Activated B cell treated with CpG ODN at 0.5 μM for 24 hours (primary cell): ENCODE results near the gene OR1S1. TPM values are rescaled to one million over a fixed set of nuclear protein-coding genes. Genes with fewer than 3 reads are reported as not detected.

Experiments
- ATAC-seq: fragments of 200-7000 bp; cut with Tn5 transposase; one replicate; pipeline ENCODE4 v1.10.0; 2021; ENCODE audit warnings: low read depth, mild to moderate bottlenecking, moderate library complexity
- CTCF ChIA-PET: fragments of 350-600 bp; sonication (Branson Sonifier 250); formaldehyde crosslinking; loops from one replicate; lab custom pipeline; 2021; ENCODE audit warnings: antibody characterized with exemption; lab: Charles Lee
- POLR2A ChIA-PET: fragments of 350-600 bp; sonication (Branson Sonifier 250); formaldehyde crosslinking; loops from one replicate; lab custom pipeline; 2021; ENCODE audit warnings: antibody characterized with exemption; lab: Charles Lee
- DNase-seq: peaks from one replicate; pipeline ENCODE4 v3.0.0; 2022
- H3K27ac Mint-ChIP-seq: one replicate; pipeline ENCODE4 v1.8.0; 2020; ENCODE audit warnings: mixed read lengths
- H3K27me3 Mint-ChIP-seq: one replicate; pipeline ENCODE4 v1.8.0; 2021; ENCODE audit warnings: mixed read lengths
- H3K36me3 Mint-ChIP-seq: one replicate; pipeline ENCODE4 v1.8.0; 2021; ENCODE audit warnings: low read depth, mixed read lengths
- H3K4me1 Mint-ChIP-seq: one replicate; pipeline ENCODE4 v1.8.0; 2021; ENCODE audit warnings: mixed read lengths
- H3K4me3 Mint-ChIP-seq: one replicate; pipeline ENCODE4 v1.8.0; 2020; ENCODE audit warnings: mild to moderate bottlenecking, mixed read lengths
- H3K9me3 Mint-ChIP-seq: one replicate; pipeline ENCODE4 v1.8.0; 2020; ENCODE audit warnings: mixed read lengths
- intact Hi-C: fragments of 100-400 bp; cut with micrococcal nuclease; formaldehyde crosslinking; loops from one replicate; pipeline ENCODE4 v1.15.1; 2024
- total RNA-seq: library from RNA; stranded (reverse); gene quantifications from 2 replicates; pipeline ENCODE4 v1.2.3, GENCODE V29; 2022
- TF ChIP-seq, protein P1 (sequence below): fragments of 200-600 bp; IDR thresholded peaks from one replicate; pipeline ENCODE4 v1.8.0; 2022; ENCODE audit warnings: antibody characterized with exemption, mild to moderate bottlenecking

OR1S1 gene
- total RNA-seq, 1 donor from 2014 or later: not detected

DNA sequence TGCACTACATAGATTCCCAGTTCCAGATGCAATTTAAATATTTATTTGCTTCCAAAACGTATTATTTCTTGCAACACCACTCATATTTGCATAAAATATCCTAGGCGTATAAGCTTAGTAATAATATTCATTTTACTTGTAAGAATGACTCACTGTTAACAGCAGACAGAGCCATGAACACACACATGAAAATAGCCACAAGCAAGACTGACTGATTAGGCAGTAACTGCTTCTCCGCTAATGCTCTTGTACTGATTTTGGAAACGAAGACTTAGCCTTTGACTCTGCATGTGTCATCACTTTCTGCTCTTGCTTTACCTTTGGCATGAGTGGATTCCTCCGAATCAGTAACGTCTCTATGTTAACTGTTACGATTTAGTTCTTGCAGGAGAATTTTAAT, 10.2 kb downstream of the OR1S1 start:
- Mint-ChIP-seq H3K27ac (no peak overlapping the region), H3K4me1 (no peaks in the 10 kb centered on the region), H3K9me3 (no peaks in the 10 kb centered on the region), H3K27me3 (peaks cover 5% of the 10 kb centered on the region), H3K36me3 (no peaks in the 10 kb centered on the region), H3K4me3 (no peak overlapping the region)
- TF ChIP-seq, protein P1, sequence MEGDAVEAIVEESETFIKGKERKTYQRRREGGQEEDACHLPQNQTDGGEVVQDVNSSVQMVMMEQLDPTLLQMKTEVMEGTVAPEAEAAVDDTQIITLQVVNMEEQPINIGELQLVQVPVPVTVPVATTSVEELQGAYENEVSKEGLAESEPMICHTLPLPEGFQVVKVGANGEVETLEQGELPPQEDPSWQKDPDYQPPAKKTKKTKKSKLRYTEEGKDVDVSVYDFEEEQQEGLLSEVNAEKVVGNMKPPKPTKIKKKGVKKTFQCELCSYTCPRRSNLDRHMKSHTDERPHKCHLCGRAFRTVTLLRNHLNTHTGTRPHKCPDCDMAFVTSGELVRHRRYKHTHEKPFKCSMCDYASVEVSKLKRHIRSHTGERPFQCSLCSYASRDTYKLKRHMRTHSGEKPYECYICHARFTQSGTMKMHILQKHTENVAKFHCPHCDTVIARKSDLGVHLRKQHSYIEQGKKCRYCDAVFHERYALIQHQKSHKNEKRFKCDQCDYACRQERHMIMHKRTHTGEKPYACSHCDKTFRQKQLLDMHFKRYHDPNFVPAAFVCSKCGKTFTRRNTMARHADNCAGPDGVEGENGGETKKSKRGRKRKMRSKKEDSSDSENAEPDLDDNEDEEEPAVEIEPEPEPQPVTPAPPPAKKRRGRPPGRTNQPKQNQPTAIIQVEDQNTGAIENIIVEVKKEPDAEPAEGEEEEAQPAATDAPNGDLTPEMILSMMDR: no peak
- no peak for ATAC-seq
- intact Hi-C loops: no loop called here
- ChIA-PET POLR2A (no interaction called here), CTCF (no interaction called here)
- no peak for DNase-seq

DNA sequence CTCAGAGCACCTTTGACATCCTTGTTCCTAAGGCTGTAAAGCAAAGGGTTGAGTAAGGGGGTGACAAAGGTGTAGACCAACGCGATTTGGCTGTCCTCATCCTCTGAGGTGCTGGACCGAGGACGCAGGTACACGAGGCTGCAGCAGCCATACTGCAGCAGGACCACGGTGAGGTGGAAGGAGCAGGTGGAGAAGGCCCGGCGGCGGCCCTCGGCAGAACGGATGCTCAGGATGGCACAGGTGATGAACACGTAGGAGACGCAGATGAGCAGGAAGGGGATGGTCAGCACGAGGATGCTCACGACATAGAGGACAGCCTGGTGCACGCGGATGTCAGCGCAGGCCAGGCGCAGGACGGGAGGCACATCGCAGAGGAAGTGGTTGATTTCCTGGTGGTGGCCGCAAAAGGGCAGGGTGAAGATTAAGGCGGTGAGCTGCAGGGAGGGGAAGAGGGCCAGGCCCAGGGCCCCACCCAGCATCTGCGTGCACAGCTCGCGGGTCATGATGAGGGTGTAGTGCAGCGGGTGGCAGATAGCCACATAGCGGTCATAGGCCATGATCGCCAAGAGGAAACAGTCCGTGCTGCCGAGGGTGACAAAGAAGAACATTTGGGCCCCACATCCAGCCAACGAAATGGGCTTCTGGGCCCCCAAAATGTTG, 15.6 kb downstream of the OR1S1 start:
- peaks cover 2% of the 10 kb centered on the region for H3K9me3 Mint-ChIP-seq
- POLR2A ChIA-PET: no interaction called here

DNA sequence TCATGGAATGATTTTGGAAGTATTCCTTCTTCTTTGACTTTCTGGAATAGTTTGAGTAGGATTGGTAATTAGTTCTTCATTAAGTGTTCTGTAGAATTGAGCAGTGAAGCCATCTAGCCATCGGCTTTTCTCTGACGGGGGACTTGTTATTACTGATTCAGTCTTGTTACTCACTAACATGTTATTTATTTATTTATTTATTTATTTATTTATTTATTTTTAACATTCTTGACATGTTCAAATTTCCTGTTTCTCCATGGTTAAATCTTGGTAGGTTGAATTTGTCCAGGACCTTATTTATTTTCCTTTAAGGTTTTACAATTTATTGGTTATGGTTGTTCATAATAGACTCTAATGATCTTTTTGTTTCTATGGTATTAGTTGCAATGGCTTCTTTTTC, 31.4 kb downstream of the OR1S1 start:
- Mint-ChIP-seq H3K36me3 (no peaks in the 10 kb centered on the region), H3K4me3 (no peak overlapping the region), H3K9me3 (peaks cover 6% of the 10 kb centered on the region), H3K4me1 (no peaks in the 10 kb centered on the region), H3K27ac (no peak overlapping the region), H3K27me3 (peaks cover 4% of the 10 kb centered on the region)
- TF ChIP-seq, protein P1: no peak
- no peak for DNase-seq
- no peak for ATAC-seq
- ChIA-PET CTCF (no interaction called here), POLR2A (no interaction called here)
- intact Hi-C loops: no loop called here

More for the DNA sequence above, 15.6 kb downstream of the OR1S1 start:
- no peak overlapping the region for H3K4me3 Mint-ChIP-seq
- no peaks in the 10 kb centered on the region for H3K4me1 Mint-ChIP-seq
- intact Hi-C loops: no loop called here
- H3K36me3 Mint-ChIP-seq: no peaks in the 10 kb centered on the region
- ATAC-seq: no peak
- CTCF ChIA-PET: no interaction called here
- H3K27ac Mint-ChIP-seq: no peak overlapping the region
- peaks cover 10% of the 10 kb centered on the region for H3K27me3 Mint-ChIP-seq
- DNase-seq: no peak
- TF ChIP-seq, protein P1: no peak

DNA sequence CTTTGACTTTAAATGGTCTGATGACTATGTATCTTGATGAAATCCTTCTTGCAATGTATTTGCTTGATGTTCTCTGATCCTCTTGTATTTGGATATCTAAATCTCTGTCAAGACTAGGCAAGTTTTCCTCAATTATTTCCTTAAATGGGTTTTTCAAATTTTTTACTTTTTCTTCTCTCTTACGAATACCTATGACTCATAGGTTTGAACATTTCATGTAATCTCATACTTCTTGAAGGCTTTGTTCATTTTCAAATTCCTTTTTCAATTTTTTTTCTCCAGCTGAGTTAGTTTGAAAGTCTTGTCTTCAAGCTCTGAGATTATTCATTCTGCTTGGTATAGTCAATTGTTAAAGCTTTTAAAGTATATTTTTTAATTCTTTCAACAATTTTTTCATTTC, 42.4 kb downstream of the OR1S1 start:
- Mint-ChIP-seq H3K36me3 (no peaks in the 10 kb centered on the region), H3K27ac (no peak overlapping the region), H3K4me3 (no peak overlapping the region), H3K4me1 (no peaks in the 10 kb centered on the region), H3K9me3 (peaks cover 18% of the 10 kb centered on the region), H3K27me3 (no peaks in the 10 kb centered on the region)
- intact Hi-C loops: no loop called here
- ChIA-PET POLR2A (no interaction called here), CTCF (no interaction called here)
- no peak for ATAC-seq
- no peak for DNase-seq
- TF ChIP-seq, protein P1: no peak

DNA sequence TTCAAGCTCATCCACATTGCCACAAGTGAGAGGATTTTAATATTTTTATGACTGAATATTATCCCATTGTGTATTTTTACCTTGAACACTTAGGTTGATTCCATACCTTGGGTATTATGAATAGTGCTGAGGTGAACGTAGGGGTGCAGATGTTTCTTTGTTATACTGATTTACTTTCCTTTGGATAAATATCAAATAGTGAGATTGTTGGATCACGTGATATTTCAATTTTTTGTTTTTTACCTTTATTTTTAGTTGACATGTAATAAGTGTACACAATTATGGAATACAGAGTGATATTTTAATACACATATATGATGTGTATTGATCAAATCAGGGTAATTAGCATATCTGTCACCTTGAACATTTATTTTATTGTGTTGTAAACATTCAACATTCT, 47.5 kb downstream of the OR1S1 start:
- no peak overlapping the region for H3K27ac Mint-ChIP-seq
- no peaks in the 10 kb centered on the region for H3K27me3 Mint-ChIP-seq
- intact Hi-C loops: no loop called here
- no peaks in the 10 kb centered on the region for H3K36me3 Mint-ChIP-seq
- TF ChIP-seq, protein P1: no peak
- ATAC-seq: no peak
- H3K9me3 Mint-ChIP-seq: peaks cover 12% of the 10 kb centered on the region
- H3K4me1 Mint-ChIP-seq: no peaks in the 10 kb centered on the region
- no peak for DNase-seq
- ChIA-PET CTCF (no interaction called here), POLR2A (no interaction called here)
- no peak overlapping the region for H3K4me3 Mint-ChIP-seq

Other genes with a start within 250 kb of the OR1S1 start
- gene OR9Q1, start 188.8 kb upstream of the OR1S1 start, total RNA-seq: not detected in 2 replicates
- not detected in 2 replicates for gene OR6Q1, start 181.8 kb upstream of the OR1S1 start, total RNA-seq
- gene OR9I1, start 87.2 kb upstream of the OR1S1 start, total RNA-seq: not detected in 2 replicates
- not detected in 2 replicates for gene OR9Q2, start 23.6 kb upstream of the OR1S1 start, total RNA-seq
- not detected in 2 replicates for gene OR1S2, start 8.6 kb upstream of the OR1S1 start, total RNA-seq
- gene OR10Q1, start 16.2 kb downstream of the OR1S1 start, total RNA-seq: not detected in 2 replicates
- not detected in 2 replicates for gene OR10W1, start 55.5 kb downstream of the OR1S1 start, total RNA-seq
- gene OR5B17, start 146.3 kb downstream of the OR1S1 start, total RNA-seq: not detected in 2 replicates
- gene OR5B3, start 194.2 kb downstream of the OR1S1 start, total RNA-seq: not detected in 2 replicates
- gene OR5B2, start 215.4 kb downstream of the OR1S1 start, total RNA-seq: not detected in 2 replicates
- not detected in 2 replicates for gene OR5B12, start 229.5 kb downstream of the OR1S1 start, total RNA-seq